HL-60 (cell line): ENCODE results near the gene EZH1.

Experiments used
- DNase-seq, 2 experiments: peaks; one replicate each; pipeline ENCODE4 v3.0.0-alpha.2; 2010 to 2020; ENCODE audit warnings: low read depth in 1 of 2, low spot score in 1 of 2
- H3K27ac ChIP-seq: fragments of 250-450 bp; sonication (Bioruptor Pico); replicated peaks from 2 replicates; pipeline ENCODE4 v1.5.1; 2020; ENCODE audit warnings: mild to moderate bottlenecking, moderate library complexity
- H3K27me3 ChIP-seq: fragments of 250-450 bp; sonication (Bioruptor Pico); 2 replicates; pipeline ENCODE4 v1.5.1; 2021; ENCODE audit warnings: mild to moderate bottlenecking, moderate library complexity; ENCODE audit not compliant: insufficient read depth, poor library complexity, severe bottlenecking
- H3K4me3 ChIP-seq: replicated peaks from 2 replicates; pipeline ENCODE4 v1.5.1; 2011; ENCODE audit warnings: mild to moderate bottlenecking, control low read depth, low read length; ENCODE audit not compliant: insufficient read depth
- CTCF ChIP-seq: IDR thresholded peaks from one replicate; pipeline ENCODE4 v1.5.1; 2011; ENCODE audit warnings: low read length, control low read depth, inconsistent platforms; ENCODE audit not compliant: insufficient read depth
- GABPA ChIP-seq: IDR thresholded peaks from 2 replicates; pipeline ENCODE4 v1.6.1; 2012; ENCODE audit warnings: low read depth
- POLR2AphosphoS5 ChIP-seq: IDR thresholded peaks from 2 replicates; pipeline ENCODE4 v1.6.1; 2012; ENCODE audit warnings: low read depth
- REST ChIP-seq: IDR thresholded peaks from 2 replicates; pipeline ENCODE4 v1.6.1; 2012; ENCODE audit warnings: low read depth; ENCODE audit not compliant: insufficient replicate concordance
- SPI1 ChIP-seq: IDR thresholded peaks from 2 replicates; pipeline ENCODE4 v1.6.1; 2012; ENCODE audit warnings: low read depth, mild to moderate bottlenecking, borderline replicate concordance

EZH1 gene

GRCh38 chr17:42674755-42675347, 70.0 kb downstream of the EZH1 start:
- no peak overlapping the region for H3K27ac ChIP-seq

GRCh38 chr17:42673885-42674754, 70.7 kb downstream of the EZH1 start:
- DNase-seq = no peak
- no peak overlapping the region for H3K4me3 ChIP-seq
- no peak overlapping the region for H3K27ac ChIP-seq
- TF ChIP-seq CTCF (peak; percentile 33), REST (no peak)
- peaks cover 59% of the 10 kb centered on the region for H3K27me3 ChIP-seq

More at GRCh38 chr17:42674755-42675347, 70.0 kb downstream of the EZH1 start:
- no peak for DNase-seq
- no peak overlapping the region for H3K4me3 ChIP-seq
- TF ChIP-seq GABPA = no peak
- no peak for TF ChIP-seq POLR2AphosphoS5
- no peak for TF ChIP-seq SPI1
- TF ChIP-seq CTCF = no peak
- no peak for TF ChIP-seq REST
- H3K27me3 ChIP-seq = peaks cover 52% of the 10 kb centered on the region

GRCh38 chr17:42673266-42673884, 71.5 kb downstream of the EZH1 start:
- Histone ChIP-seq H3K4me3 (no peak overlapping the region), H3K27ac (no peak overlapping the region), H3K27me3 (peaks cover 60% of the 10 kb centered on the region)
- TF ChIP-seq GABPA (no peak), SPI1 (no peak), REST (no peak), POLR2AphosphoS5 (no peak), CTCF (no peak)
- no peak for DNase-seq
